KBM-7 (cell line): ENCODE data around the gene GSAP.

Source experiments
- DNase-seq: peaks from one replicate; pipeline ENCODE4 v3.0.0-alpha.2; 2015
- in situ Hi-C: fragments of 300-500 bp; cut with MboI; formaldehyde crosslinking; loops from 2 replicates; pipeline ENCODE4 v1.14.3; 2020; ENCODE audit warnings: low sequenced_read_pairs, low pct_unique_long_range_greater_than_20kb, mixed read lengths

The GSAP gene

GRCh38 chr7:77269360-77270093 lies 146.6 kb downstream of the GSAP start:
- peak; percentile 45 for DNase-seq
- in situ Hi-C loops = no loop called here

GRCh38 chr7:77266291-77266794 lies 149.8 kb downstream of the GSAP start:
- in situ Hi-C loops = no loop called here
- DNase-seq = no peak

- DNase-seq = no peak
- in situ Hi-C loops = no loop called here
Measured at GRCh38 chr7:77265666-77266065, 150.5 kb downstream of the GSAP start.

DNA sequence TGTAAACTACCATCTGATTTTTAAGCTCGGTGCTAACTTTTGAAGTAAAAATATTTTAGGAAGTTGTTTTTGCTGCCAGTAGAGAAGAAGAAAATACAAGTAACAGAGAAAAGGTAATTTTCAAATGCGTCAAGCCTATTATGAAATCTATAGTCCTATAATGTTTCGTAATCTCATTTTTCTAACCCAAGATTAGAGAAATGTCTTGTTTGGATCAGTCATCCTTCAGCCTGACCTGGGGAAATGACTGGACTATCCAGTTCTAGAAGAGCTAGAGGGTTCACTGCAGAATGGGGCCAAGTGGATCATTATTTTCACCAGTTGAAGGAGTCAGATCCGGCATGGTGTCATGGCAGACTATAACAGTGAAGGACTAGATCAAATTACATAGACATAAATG lies 153.8 kb downstream of the GSAP start:
- in situ Hi-C loops = no loop called here
- no peak for DNase-seq
